GM19099 (cell line): ENCODE measurements around the gene ADAMTS14.

Experiments used
- POLR2A ChIP-seq: IDR thresholded peaks from 3 replicates; pipeline ENCODE4 v1.6.1; 2011; ENCODE audit warnings: low read depth; ENCODE audit not compliant: insufficient read length; ENCODE audit errors: extremely low read depth

Gene ADAMTS14, protein sequence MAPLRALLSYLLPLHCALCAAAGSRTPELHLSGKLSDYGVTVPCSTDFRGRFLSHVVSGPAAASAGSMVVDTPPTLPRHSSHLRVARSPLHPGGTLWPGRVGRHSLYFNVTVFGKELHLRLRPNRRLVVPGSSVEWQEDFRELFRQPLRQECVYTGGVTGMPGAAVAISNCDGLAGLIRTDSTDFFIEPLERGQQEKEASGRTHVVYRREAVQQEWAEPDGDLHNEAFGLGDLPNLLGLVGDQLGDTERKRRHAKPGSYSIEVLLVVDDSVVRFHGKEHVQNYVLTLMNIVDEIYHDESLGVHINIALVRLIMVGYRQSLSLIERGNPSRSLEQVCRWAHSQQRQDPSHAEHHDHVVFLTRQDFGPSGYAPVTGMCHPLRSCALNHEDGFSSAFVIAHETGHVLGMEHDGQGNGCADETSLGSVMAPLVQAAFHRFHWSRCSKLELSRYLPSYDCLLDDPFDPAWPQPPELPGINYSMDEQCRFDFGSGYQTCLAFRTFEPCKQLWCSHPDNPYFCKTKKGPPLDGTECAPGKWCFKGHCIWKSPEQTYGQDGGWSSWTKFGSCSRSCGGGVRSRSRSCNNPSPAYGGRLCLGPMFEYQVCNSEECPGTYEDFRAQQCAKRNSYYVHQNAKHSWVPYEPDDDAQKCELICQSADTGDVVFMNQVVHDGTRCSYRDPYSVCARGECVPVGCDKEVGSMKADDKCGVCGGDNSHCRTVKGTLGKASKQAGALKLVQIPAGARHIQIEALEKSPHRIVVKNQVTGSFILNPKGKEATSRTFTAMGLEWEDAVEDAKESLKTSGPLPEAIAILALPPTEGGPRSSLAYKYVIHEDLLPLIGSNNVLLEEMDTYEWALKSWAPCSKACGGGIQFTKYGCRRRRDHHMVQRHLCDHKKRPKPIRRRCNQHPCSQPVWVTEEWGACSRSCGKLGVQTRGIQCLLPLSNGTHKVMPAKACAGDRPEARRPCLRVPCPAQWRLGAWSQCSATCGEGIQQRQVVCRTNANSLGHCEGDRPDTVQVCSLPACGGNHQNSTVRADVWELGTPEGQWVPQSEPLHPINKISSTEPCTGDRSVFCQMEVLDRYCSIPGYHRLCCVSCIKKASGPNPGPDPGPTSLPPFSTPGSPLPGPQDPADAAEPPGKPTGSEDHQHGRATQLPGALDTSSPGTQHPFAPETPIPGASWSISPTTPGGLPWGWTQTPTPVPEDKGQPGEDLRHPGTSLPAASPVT

DNA sequence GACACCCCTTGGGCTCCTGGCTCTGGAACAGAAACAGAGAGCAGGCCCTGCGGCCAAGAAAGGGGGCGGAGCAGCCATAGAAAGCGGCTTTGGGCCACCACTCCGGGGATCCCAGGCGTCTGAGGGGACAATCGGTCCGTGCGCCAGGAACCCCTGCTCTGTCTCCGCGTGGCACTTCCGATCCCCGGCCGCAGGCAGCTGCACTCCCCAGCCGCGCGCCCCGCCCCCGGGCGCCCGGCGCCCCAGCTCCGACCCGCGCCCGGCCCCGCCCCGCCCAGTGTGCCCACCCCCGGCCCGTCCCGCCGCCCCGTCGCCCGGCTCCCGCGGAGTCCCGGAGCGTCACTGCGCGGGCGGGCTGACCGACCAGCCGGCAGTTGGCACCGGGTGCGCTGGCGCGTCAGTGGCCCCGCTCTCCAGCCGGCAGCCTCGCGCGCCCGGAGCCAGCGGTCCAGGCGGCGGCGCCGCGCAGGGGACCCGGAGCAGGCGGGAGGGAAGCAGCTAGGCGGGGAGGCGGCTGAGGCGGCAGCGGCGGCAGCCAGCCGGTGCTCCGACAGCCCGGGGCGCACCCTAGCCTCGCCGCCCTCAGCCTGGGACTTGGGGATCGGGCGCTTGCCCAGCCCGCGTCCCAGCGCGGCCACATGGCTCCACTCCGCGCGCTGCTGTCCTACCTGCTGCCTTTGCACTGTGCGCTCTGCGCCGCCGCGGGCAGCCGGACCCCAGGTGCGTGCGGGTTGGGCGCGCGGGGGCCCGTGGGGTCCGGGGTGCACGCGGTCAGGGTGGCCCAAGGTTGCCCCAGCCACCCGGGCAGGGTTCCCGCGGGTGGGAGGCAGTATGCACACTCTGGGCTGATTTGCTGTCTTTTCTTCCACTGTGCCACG, at the start of gene ADAMTS14:
TSS of gene ADAMTS14 (plus strand) at position 342 of the 878 bp plus-strand sequence. CDS start at position 639, 297 bp downstream.
- TF ChIP-seq POLR2A, result no peak

DNA sequence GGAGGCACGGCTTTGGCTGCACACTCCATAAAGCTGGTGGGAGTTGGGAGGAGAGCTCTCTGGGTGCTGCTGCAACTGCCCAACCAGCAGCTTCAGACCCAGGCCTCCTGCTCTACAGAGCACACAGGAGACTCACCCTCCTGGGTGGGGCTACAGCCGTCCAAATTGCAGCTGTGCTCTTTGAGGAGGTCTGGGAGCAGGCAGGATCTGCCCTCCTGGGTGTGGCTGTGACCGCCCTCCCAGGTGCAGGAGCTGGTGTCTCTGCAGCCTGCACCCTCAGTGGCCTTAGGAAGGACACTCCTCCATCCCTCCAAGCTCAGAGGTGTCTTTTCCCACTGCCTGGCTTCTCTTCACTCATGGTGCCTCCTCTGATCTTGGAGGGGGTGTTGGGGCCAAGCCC, 49.8 kb upstream of the ADAMTS14 start:
- TF ChIP-seq POLR2A, result no peak

DNA sequence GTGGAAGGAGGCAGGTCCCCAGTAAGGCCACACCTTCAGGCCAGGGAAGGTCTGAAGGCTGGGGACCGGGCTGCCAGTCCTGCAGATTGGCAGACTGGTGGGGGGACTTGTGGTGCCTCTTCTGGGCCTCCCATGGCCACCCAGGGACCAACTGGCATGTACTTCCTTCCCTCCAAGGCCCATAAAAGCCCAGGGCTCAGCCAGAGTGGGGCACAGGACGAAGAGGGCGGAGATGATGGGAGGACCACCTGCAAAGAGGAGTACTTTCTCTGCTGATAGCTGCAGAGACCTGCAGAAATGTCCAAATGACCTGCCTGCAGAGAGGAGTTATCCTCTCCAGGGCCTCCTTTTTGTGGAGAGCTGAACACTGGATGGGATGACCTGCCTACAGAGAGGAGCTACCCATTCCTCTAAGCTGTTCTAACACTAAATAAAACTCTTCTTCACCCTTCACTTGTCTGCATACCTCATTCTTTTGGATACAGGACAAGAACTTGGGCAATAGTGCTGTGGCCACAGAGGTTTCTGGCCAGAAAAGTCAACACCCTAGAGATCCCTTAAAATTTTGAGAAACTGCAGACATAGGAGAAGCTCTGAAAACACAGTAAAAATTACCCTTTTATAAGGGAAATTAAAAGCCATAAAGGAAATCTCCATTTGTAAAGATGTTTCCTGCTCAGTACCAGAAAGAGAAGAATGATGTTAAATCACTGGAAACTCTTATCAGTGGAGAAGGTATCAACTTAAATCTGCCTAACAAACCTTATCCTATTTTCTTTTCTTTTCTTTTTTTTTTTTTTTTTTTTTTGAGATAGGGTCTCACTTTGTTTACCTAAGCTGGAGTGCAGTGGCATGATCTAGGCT, 49.1 kb upstream of the ADAMTS14 start:
- TF ChIP-seq POLR2A, result no peak

DNA sequence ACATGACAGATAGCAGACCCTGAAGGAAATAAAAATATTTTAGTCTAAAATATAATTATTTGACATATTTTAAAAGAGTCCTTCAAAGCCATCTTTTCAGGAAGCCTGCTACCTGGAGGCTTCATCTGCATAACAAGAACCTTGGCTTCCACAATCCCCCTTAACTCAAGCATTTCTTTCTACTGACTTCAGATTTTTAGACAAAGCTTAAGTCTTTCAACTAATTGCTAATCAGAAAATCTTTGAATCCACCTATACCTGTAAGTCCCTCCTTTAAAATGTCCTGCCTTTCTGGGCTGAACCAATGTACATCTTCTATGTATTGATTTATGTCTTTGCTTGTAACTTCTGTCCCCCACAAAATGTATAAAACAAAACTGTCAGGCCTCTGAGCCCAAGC, 46.2 kb upstream of the ADAMTS14 start:
- no peak for TF ChIP-seq POLR2A

DNA sequence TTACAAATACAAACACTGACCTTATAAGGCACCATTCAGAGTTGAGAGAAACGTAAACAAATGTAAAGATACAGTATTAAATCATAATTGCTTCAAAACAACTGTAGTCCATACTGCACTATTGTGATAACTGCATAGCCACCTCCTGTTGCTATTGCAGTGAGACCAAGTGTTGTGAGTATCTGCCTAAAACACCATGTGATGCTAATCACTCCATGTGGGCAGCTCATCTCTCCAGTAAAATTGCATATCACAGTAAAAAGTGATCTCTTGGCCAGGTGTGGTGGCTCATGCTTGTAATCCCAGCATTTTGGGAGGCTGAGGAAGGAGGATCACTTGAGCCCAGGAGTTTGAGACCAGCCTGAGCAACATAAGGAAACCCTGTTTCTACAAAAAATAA, 43.0 kb upstream of the ADAMTS14 start:
- TF ChIP-seq POLR2A, result no peak

DNA sequence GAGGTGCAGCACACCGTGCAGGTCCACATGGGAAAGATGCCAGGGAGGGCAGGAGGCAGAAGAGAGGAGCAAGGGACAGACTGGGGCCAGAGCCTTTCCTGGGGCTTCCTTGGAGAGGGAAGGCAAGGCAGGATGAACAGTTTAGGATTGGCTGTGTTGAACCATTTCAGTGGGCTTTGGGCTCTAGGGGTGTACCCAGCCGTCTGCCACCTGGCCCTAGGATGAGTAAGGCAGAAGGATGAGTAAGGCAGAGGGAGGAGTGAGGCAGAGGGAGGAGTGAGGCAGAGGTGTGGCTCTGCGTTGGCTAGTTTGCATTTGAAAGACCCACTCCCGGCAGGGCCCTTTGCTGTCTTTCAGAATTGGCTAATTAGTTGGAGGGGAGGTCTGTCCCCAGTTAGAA, 38.3 kb upstream of the ADAMTS14 start:
- TF ChIP-seq POLR2A, result no peak

DNA sequence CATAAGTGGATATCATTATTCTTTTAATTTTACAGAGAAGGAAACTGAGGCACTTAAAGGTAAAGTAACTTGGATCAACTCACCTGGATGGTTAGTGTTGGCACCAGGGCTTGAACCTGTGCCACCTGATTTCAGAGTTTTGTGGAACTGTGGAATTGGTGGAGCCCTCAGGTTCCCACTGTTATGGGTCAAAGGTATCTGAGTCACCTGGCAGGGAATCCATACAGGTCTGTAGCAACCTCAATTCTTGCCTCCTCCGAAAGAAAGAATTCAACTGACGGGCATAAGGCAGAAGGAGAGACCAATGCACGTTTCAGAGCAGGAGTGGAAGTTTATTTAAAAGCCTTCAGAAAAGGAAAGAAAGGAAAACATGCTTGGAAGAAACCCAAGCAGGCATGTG, 25.2 kb upstream of the ADAMTS14 start:
- no peak for TF ChIP-seq POLR2A

DNA sequence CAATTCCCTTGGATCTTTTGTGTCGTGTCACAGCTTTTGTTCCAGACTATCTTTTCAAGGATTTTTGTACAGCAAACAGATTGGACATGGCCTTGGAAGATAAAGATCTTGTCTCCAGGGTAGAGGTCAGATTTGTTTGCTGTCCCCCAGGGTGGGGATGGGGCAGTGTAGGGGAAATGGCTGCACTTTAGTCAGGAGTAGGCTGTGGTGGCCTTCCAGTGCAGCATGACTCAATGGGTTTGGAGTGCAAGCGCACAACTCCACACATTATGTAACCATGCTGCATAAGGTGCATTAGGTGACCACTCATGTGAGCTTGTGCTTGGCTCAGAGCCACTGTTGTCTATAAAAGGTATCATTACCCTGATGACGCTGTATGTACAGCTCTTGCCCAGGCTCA, 23.9 kb upstream of the ADAMTS14 start:
- no peak for TF ChIP-seq POLR2A

DNA sequence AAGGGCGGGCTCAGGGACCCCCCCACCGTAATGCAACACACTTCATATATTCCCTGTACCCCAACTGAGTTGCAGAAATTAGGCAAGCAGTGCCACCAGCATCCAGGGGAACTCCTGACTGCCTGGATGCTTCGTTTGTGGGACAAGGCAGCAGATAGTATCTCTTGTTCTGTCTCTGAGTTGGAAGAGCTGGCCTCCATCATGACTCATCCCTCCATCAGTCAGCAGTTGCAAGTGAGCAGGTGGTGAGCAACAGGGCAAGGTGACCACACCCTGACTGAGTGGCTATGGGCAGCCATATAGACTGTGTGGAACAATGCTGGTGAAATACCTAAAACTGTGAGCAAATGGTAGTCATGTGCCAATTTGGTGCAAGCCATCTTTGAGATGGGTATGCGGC, 22.8 kb upstream of the ADAMTS14 start:
- no peak for TF ChIP-seq POLR2A

DNA sequence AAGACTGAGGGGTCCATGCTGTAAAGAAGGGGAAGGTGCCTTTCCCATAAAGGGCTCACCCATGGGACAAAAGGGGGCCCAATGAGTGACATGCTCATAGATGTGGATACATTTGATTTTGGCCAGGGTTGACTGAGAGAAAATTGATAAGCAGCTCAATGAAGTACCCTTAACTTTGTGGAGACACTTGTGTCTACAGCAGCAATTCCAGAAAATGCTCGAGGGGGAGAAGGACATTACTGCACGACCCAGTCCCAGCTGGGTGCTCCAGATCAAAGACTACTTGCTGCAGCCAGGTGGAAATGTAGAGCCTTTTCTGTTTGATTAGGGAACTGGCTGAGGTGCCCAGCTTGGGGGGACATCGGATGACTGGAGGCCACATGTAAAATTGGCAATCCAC, 22.2 kb upstream of the ADAMTS14 start:
- TF ChIP-seq POLR2A, result no peak

DNA sequence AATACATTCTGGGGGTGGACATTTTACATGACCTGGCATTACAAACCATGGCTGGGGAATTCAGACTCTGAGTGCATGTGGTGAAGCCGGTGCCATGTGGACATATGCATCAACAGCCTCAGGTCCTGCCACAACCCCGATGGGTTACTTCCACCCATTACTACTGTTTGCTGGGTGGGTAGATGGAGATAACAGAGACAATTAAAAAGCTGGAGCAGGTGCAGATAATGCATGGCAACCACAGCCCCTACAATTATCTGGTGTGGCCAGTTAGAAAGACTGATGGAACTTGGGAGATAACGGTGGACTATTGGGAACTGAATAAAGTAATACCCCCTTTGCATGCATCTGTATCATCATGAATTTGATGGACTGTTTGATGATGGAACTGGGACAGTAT, 21.6 kb upstream of the ADAMTS14 start:
- TF ChIP-seq POLR2A, result no peak

DNA sequence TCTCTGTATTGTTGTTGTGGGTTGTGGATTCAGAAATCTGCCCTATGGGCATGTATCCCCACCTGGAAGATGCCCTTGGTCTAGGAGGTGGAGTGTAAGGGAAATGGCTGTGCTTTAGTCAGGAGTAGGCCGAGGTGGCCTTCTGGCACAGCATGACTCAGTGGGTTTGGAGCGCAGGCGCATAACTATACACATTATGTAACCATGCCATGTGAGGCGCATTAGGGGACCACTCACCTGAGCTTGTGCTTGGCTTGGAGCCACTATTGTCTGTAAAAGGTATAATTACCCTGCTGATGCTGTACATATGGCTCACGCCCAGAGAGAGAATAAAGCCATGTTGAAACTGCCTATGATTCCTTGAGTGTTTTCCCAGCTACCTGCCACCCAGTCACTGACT, 20.6 kb upstream of the ADAMTS14 start:
- no peak for TF ChIP-seq POLR2A

DNA sequence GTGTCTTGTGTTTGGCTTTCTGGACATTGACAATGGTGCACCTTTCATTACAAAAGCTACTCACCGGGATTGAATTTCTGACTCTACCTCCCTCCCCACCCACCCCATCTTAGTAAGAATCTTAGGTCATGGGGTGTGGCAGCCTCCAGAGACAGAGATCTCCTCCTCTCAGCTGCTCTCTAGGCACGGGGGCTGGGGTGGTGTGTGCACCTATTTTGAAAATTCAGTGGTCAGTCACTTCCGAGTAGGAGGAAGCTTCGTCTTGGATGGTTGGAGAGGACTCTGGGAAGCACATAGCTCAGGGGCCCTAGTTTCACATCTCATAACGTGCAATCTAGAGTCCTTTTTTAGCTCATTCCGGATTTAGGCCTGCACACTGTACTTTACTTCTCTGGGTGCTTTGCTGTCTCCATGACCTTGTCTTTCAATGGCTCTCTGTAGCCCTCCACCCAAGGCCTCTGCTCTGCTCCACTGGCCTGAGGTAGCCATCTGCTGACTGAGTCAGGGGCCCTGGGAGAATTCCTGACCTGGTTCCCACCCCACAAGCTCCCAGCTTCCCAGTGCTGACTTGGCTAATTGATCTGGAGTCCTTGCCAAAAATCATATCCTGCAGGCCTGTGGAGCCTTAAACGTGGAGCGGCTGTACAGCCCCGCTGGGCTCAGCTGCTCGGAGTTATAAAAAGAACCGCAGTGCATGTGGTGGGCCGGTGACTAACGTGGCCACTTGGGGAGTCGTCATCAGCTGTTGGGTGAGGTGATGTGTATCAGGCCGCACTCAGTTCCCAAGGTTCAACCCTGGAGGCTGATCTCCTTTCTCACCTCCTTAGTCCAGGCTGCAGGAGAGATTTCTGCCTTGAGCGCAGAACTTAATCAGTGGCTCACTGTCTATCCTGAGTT, 19.3 kb upstream of the ADAMTS14 start:
- TF ChIP-seq POLR2A, result no peak

DNA sequence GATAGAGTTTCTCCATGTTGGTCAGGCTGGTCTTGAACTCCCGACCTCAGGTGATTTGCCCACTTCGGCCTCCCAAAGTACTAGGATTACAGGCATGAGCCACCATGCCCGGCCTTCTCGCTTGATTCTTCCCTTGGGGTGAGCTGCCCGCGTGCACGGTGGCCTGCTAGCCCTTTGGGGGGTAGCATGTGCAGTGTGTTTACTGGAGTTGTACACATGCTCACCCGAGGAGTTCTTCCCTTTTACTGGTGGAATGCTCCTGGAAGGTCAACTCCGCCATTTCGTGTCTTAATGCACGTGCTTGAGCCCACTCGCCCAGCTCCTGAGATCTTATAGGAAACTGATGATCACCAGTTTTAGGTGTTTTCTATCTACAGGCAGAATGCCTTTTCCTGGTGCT, 17.0 kb upstream of the ADAMTS14 start:
- TF ChIP-seq POLR2A, result no peak
